IPS-20b (cell line): ENCODE data around the gene BCKDK.
"Not testable (repeated sequence)": the region's sequence is repeated elsewhere in the genome, so short reads cannot be mapped to it uniquely, and the experiment has no call there.

Experiments used
- H3K27ac ChIP-seq: one replicate; pipeline ENCODE4 v1.5.1; 2013; ENCODE audit warnings: low read length
- H3K27me3 ChIP-seq: 2 replicates; pipeline ENCODE4 v1.6.1; 2013; ENCODE audit warnings: mild to moderate bottlenecking, low read length, inconsistent platforms; ENCODE audit not compliant: insufficient read depth
- H3K36me3 ChIP-seq: 2 replicates; pipeline ENCODE4 v1.6.1; 2013; ENCODE audit warnings: low read depth, mild to moderate bottlenecking, inconsistent platforms, low read length, moderate library complexity; ENCODE audit not compliant: insufficient read depth
- H3K4me1 ChIP-seq: 2 replicates; pipeline ENCODE4 v1.6.1; 2013; ENCODE audit warnings: mild to moderate bottlenecking, control low read depth, inconsistent platforms, low read length, moderate library complexity; ENCODE audit not compliant: insufficient read depth
- H3K4me3 ChIP-seq: 2 replicates; pipeline ENCODE4 v1.5.1; 2013; ENCODE audit warnings: mild to moderate bottlenecking, low read length, inconsistent platforms
- H3K9ac ChIP-seq: 2 replicates; pipeline ENCODE4 v1.6.1; 2013; ENCODE audit warnings: low read depth, mild to moderate bottlenecking, inconsistent platforms, low read length, moderate library complexity
- H3K9me3 ChIP-seq: 2 replicates; pipeline ENCODE4 v1.6.1; 2013; ENCODE audit warnings: mild to moderate bottlenecking, low read depth, low read length, inconsistent platforms; ENCODE audit not compliant: insufficient read depth

Gene BCKDK

GRCh38 chr16:31132303-31132979 lies 24.3 kb downstream of the BCKDK start:
- Histone ChIP-seq H3K27me3 (no peaks in the 10 kb centered on the region), H3K4me3 (no peak overlapping the region), H3K9ac (no peak overlapping the region), H3K36me3 (peaks cover 35% of the 10 kb centered on the region), H3K4me1 (peaks cover 26% of the 10 kb centered on the region), H3K27ac (no peak overlapping the region), H3K9me3 (no peaks in the 10 kb centered on the region)

GRCh38 chr16:31133046-31133501 lies 24.9 kb downstream of the BCKDK start:
- peak overlapping the region; percentile 92; the same call in 1 of the 2 replicates for H3K9ac ChIP-seq
- no peaks in the 10 kb centered on the region for H3K27me3 ChIP-seq
- 0 out of 2 replicates have a peak overlapping the region, but pooled peaks have one; percentile 90 for H3K4me3 ChIP-seq
- H3K4me1 ChIP-seq = peaks cover 26% of the 10 kb centered on the region
- peaks cover 30% of the 10 kb centered on the region for H3K36me3 ChIP-seq
- no peaks in the 10 kb centered on the region for H3K9me3 ChIP-seq
- H3K27ac ChIP-seq = no peak overlapping the region

GRCh38 chr16:31134091-31134571 lies 25.9 kb downstream of the BCKDK start:
- H3K27ac ChIP-seq = peak overlapping the region; percentile 72
- peak overlapping the region; percentile 90 for H3K4me3 ChIP-seq
- no peaks in the 10 kb centered on the region for H3K9me3 ChIP-seq
- H3K4me1 ChIP-seq = peaks cover 33% of the 10 kb centered on the region
- H3K27me3 ChIP-seq = no peaks in the 10 kb centered on the region
- peak overlapping the region; percentile 92; the same call in 1 of the 2 replicates for H3K9ac ChIP-seq
- H3K36me3 ChIP-seq = peaks cover 24% of the 10 kb centered on the region

GRCh38 chr16:31134625-31135534 lies 26.7 kb downstream of the BCKDK start:
- Histone ChIP-seq H3K4me3 (peak overlapping the region; percentile 90), H3K36me3 (peaks cover 24% of the 10 kb centered on the region), H3K9me3 (no peaks in the 10 kb centered on the region), H3K27me3 (no peaks in the 10 kb centered on the region), H3K9ac (peak overlapping the region; percentile 92), H3K4me1 (peaks cover 36% of the 10 kb centered on the region), H3K27ac (peak overlapping the region; percentile 72)

GRCh38 chr16:31135535-31136286 lies 27.5 kb downstream of the BCKDK start, which contains the start of gene PRSS8:
PRSS8 (minus strand) TSS chr16:31135727; CDS start chr16:31135498, 229 bp downstream.
- Histone ChIP-seq H3K9ac (peak within 1 kb of the TSS; percentile 92), H3K9me3 (no peaks in the 10 kb centered on the region), H3K4me3 (peak within 1 kb of the TSS; percentile 90), H3K27me3 (no peaks in the 10 kb centered on the region), H3K36me3 (peaks cover 24% of the 10 kb centered on the region), H3K4me1 (peaks cover 33% of the 10 kb centered on the region), H3K27ac (peak within 1 kb of the TSS; percentile 72)

- Histone ChIP-seq H3K4me3 (peak overlapping the region; percentile 90; the same call in 1 of the 2 replicates), H3K9me3 (no peaks in the 10 kb centered on the region), H3K27ac (no peak overlapping the region), H3K4me1 (peaks cover 35% of the 10 kb centered on the region), H3K36me3 (peaks cover 21% of the 10 kb centered on the region), H3K27me3 (no peaks in the 10 kb centered on the region), H3K9ac (no peak overlapping the region)
These were observed 28.1 kb downstream of the BCKDK start for GRCh38 chr16:31136287-31136662.

- not testable (repeated sequence) for H3K27me3 ChIP-seq, H3K4me3 ChIP-seq, H3K27ac ChIP-seq, H3K9me3 ChIP-seq, H3K9ac ChIP-seq
- Histone ChIP-seq H3K4me1 (peaks cover 35% of the 10 kb centered on the region), H3K36me3 (peaks cover 14% of the 10 kb centered on the region)
These were observed 28.8 kb downstream of the BCKDK start for GRCh38 chr16:31136822-31137499.

- peaks cover 27% of the 10 kb centered on the region for H3K4me1 ChIP-seq
- peaks cover 14% of the 10 kb centered on the region for H3K27me3 ChIP-seq
- no peak overlapping the region for H3K4me3 ChIP-seq
- H3K9me3 ChIP-seq = no peaks in the 10 kb centered on the region
- no peaks in the 10 kb centered on the region for H3K36me3 ChIP-seq
- peak overlapping the region; percentile 39; the same call in 1 of the 2 replicates for H3K9ac ChIP-seq
- H3K27ac ChIP-seq = no peak overlapping the region
These were observed 30.7 kb downstream of the BCKDK start for GRCh38 chr16:31138621-31139578.

GRCh38 chr16:31141071-31141469 lies 32.9 kb downstream of the BCKDK start:
- Histone ChIP-seq H3K27ac (peak overlapping the region; percentile 3), H3K4me1 (peaks cover 16% of the 10 kb centered on the region), H3K4me3 (peak overlapping the region; percentile 28; the same call in 1 of the 2 replicates), H3K27me3 (peaks cover 23% of the 10 kb centered on the region)
- H3K9me3 ChIP-seq, H3K9ac ChIP-seq, H3K36me3 ChIP-seq: not testable (repeated sequence)

GRCh38 chr16:31141489-31142108 lies 33.4 kb downstream of the BCKDK start:
- H3K9me3 ChIP-seq = no peaks in the 10 kb centered on the region
- peak overlapping the region; percentile 3 for H3K27ac ChIP-seq
- peak overlapping the region; percentile 28; the same call in 1 of the 2 replicates for H3K4me3 ChIP-seq
- H3K36me3 ChIP-seq = no peaks in the 10 kb centered on the region
- H3K9ac ChIP-seq = peak overlapping the region; percentile 35; the same call in 1 of the 2 replicates
- H3K27me3 ChIP-seq = peaks cover 28% of the 10 kb centered on the region
- peaks cover 16% of the 10 kb centered on the region for H3K4me1 ChIP-seq
